GM15510 (cell line): ENCODE measurements around the gene OR6C1.

Experiments used
- POLR2A ChIP-seq: IDR thresholded peaks from 3 replicates; pipeline ENCODE4 v1.6.1; 2011; ENCODE audit warnings: borderline replicate concordance; ENCODE audit not compliant: insufficient read length; ENCODE audit errors: extremely low read depth

OR6C1 gene

GRCh38 chr12:55314043-55314442 is at the start of gene OR6C1:
TSS of gene OR6C1 (plus strand) at chr12:55314343. CDS start at chr12:55320600, 6,257 bp downstream.
- TF ChIP-seq POLR2A, result no peak

- TF ChIP-seq POLR2A, result no peak
These were observed 33.2 kb upstream of the OR6C1 start for GRCh38 chr12:55280991-55281390.

GRCh38 chr12:55289999-55290398 is 24.1 kb upstream of the OR6C1 start:
- no peak for TF ChIP-seq POLR2A

- no peak for TF ChIP-seq POLR2A
These were observed 17.7 kb upstream of the OR6C1 start, which contains the start of gene OR6C6 for GRCh38 chr12:55296469-55296868. TSS of gene OR6C6 (minus strand) at chr12:55296569. CDS start at chr12:55295232, 1,337 bp downstream.

- no peak for TF ChIP-seq POLR2A
These were observed 6.1 kb downstream of the OR6C1 start for GRCh38 chr12:55320201-55320600.

GRCh38 chr12:55330446-55330845 is 16.3 kb downstream of the OR6C1 start, which contains the start of gene OR6C3:
TSS of gene OR6C3 (plus strand) at chr12:55330746. CDS start at chr12:55331701, 955 bp downstream.
- TF ChIP-seq POLR2A, result no peak

GRCh38 chr12:55336002-55336401 is 21.9 kb downstream of the OR6C1 start:
- no peak for TF ChIP-seq POLR2A

GRCh38 chr12:55362675-55363074 is 48.5 kb downstream of the OR6C1 start, which contains the start of gene OR6C75:
TSS of gene OR6C75 (plus strand) at chr12:55362975. CDS start at chr12:55365111, 2,136 bp downstream.
- TF ChIP-seq POLR2A, result no peak

GRCh38 chr12:55365086-55365485 is 50.9 kb downstream of the OR6C1 start:
- no peak for TF ChIP-seq POLR2A
